ENCODE results near the gene UBE3C. TPM values are rescaled to one million over a fixed set of nuclear protein-coding genes. Genes with fewer than 3 reads are reported as not detected.

Gene UBE3C
- total RNA-seq (2014; rRNA removed; shearing (Covaris generic)): 92.4 and 92.7 TPM in 2 replicates
- 30.8 and 32.1 TPM in 2 replicates for polyA plus RNA-seq (2016; fragmentation: Nextera tagmentation; extraction: Ambion mirVana)

DNA sequence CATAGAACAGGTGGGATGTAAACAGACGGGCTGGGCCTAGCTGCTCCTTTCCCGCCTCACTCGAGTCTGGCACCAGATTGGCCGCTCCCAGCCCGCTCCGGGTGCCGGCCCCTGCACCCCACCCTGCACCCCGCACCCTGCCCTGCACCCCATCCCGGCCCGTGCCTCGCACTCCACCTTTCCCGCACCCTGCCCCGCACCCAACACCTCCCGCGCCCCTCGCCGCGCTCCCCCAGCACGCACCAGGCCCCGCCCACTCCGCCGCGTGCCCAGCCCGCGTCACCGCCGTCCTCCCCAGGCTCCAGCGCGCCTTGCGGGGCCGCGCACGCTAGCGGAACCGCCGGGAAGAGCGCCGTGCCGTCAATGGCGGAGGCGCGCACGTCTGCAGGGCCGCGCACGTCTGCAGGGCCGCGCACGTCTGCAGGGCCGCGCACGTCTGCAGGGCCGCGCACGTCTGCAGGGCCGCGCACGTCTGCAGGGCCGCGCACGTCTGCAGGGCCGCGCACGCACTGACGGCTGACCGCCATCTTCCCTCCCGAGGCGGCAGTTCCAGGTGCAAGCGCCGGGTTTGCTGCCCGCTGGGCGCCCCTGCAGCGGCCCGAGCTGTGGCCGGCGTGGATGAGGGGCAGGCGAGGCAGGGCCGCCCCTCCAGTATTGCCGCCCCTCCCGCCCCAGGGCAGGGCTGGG is at the start of gene UBE3C:
UBE3C (plus strand) TSS at position 503 of the 687 bp plus-strand sequence. CDS start 347 bp downstream, outside the sequence.
- Histone ChIP-seq H3K4me3 (peak within 1 kb of the TSS; percentile 98), H3K9me3 (ENCODE audit: low read depth) (no peaks in the 10 kb centered on the region), H4K20me1 (ENCODE audit: insufficient read depth) (peaks cover 22% of the 10 kb centered on the region), H3K27ac (peak within 1 kb of the TSS; percentile 85), H2AFZ (peak within 1 kb of the TSS; percentile 81), H3F3A (ENCODE audit: insufficient read depth) (peaks cover 12% of the 10 kb centered on the region), H3K36me3 (ENCODE audit: low read depth) (no peaks in the 10 kb centered on the region), H3K4me2 (ENCODE audit: unreplicated experiment) (peak within 1 kb of the TSS; percentile 89), H3K27me3 (replicated peaks; ENCODE audit: insufficient read depth) (no peaks in the 10 kb centered on the region), H3K9ac (peak within 1 kb of the TSS; percentile 94), H3K4me1 (ENCODE audit: insufficient read depth) (peaks cover 19% of the 10 kb centered on the region; the same call in 1 of the 2 replicates), H3K9me2 (ENCODE audit: insufficient read depth) (no peaks in the 10 kb centered on the region), H3K79me2 (ENCODE audit: insufficient read depth) (peaks cover 44% of the 10 kb centered on the region)
- peak; percentile 97 for DNase-seq
- in situ Hi-C loops (cut with MboI): no loop called here
- TF ChIP-seq EZH2 (IDR thresholded peaks at IDR 0.05; ENCODE audit: insufficient read depth, poor library complexity, severe bottlenecking) (no peak), EZH2phosphoT487 (IDR thresholded peaks at IDR 0.05; ENCODE audit: insufficient read depth, low read depth) (no peak)
- 0 to 1% methylated on average over 6 to 70 of the region's 80 CpGs for WGBS, 2 experiments (ENCODE audit: low coverage in 1 of 2, low lambda C conversion rate in 2 of 2, missing lambda C conversion rate in 2 of 2)

DNA sequence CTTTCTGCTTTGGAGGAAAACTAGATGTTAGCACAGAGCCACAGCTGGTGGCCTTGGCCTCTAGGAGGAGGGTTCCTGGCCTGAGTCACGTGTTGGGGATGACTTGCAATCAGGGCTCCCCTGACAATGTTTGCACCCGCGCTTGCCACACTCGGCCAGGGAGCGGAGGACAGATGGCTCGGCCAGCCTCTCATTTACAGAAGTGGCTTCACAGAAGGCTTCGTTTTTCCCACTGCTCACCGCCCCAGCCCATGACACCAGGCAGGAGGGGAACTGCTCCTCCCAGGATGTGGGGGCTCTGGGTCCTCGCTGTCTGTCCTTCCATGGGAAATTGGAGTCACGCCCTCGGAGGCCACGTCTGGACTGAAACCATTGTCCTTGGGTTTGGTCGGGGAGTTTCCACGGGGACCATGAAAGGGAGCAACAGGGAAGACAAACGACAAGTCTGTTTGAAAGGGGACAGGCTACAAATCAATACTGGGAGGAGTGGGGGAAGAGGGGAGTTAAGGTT is 49.6 kb upstream of the UBE3C start:
- in situ Hi-C loops (cut with MboI): no loop called here
- Histone ChIP-seq H3K27ac (no peak overlapping the region), H3K4me1 (ENCODE audit: insufficient read depth) (no peaks in the 10 kb centered on the region), H2AFZ (no peak overlapping the region), H3K27me3 (replicated peaks; ENCODE audit: insufficient read depth) (peaks cover 16% of the 10 kb centered on the region; the same call in 1 of the 2 replicates), H3K9me3 (ENCODE audit: low read depth) (no peaks in the 10 kb centered on the region), H3F3A (ENCODE audit: insufficient read depth) (no peaks in the 10 kb centered on the region), H3K4me3 (no peak overlapping the region), H4K20me1 (ENCODE audit: insufficient read depth) (no peaks in the 10 kb centered on the region), H3K9me2 (ENCODE audit: insufficient read depth) (no peaks in the 10 kb centered on the region), H3K4me2 (ENCODE audit: unreplicated experiment) (no peak overlapping the region), H3K36me3 (ENCODE audit: low read depth) (no peaks in the 10 kb centered on the region), H3K79me2 (ENCODE audit: insufficient read depth) (no peaks in the 10 kb centered on the region), H3K9ac (no peak overlapping the region)
- 33 to 34% methylated on average over 15 of the region's 15 CpGs for WGBS, 2 experiments (ENCODE audit: low coverage in 1 of 2, low lambda C conversion rate in 2 of 2, missing lambda C conversion rate in 2 of 2)
- no peak for DNase-seq
- TF ChIP-seq EZH2 (IDR thresholded peaks at IDR 0.05; ENCODE audit: insufficient read depth, poor library complexity, severe bottlenecking): no peak
- no peak for TF ChIP-seq EZH2phosphoT487 (IDR thresholded peaks at IDR 0.05; ENCODE audit: insufficient read depth, low read depth)

DNA sequence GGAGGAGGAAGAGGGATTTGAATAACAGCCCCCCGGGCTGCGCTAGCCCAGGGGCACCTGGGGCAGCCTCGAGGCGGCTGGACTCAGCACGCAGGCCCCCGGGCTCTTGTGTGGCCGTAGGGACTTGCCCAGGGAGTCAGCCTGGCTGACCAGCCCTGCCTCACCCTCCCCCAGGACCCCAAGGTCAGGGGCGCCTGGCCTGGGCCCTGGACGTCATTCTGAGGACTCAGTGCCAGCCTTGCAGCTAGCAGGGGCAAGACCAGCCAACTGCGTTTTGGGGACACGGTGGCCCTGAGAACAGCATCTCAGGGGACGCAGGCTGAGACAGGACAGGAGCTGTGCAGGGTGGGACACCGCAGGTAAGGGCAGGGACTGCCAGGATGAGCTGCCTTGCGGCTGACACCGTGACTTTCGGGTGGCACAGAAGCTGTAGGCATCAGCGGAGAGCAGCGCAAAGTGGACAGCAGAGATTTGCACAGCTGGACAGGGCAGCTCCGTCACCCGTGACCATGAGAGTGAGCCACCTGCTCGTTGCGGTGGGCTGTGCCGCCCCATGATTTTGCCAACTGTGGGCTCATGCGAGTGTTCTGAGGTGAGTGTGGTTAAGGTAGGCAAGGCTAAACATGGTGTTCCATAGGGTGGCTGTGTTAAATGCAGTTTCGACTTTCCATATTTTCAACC is 48.1 kb upstream of the UBE3C start:
- Histone ChIP-seq H3K4me2 (ENCODE audit: unreplicated experiment) (no peak overlapping the region), H2AFZ (no peak overlapping the region), H3K4me3 (no peak overlapping the region), H3K27me3 (replicated peaks; ENCODE audit: insufficient read depth) (peaks cover 22% of the 10 kb centered on the region; the same call in 1 of the 2 replicates), H3K9me2 (ENCODE audit: insufficient read depth) (no peaks in the 10 kb centered on the region), H3K9ac (no peak overlapping the region), H3K27ac (no peak overlapping the region), H3K4me1 (ENCODE audit: insufficient read depth) (no peaks in the 10 kb centered on the region), H4K20me1 (ENCODE audit: insufficient read depth) (no peaks in the 10 kb centered on the region), H3K79me2 (ENCODE audit: insufficient read depth) (no peaks in the 10 kb centered on the region), H3K36me3 (ENCODE audit: low read depth) (no peaks in the 10 kb centered on the region), H3F3A (ENCODE audit: insufficient read depth) (no peaks in the 10 kb centered on the region), H3K9me3 (ENCODE audit: low read depth) (no peaks in the 10 kb centered on the region)
- 60 to 69% methylated on average over 24 to 25 of the region's 25 CpGs for WGBS, 2 experiments (ENCODE audit: low coverage in 1 of 2, low lambda C conversion rate in 2 of 2, missing lambda C conversion rate in 2 of 2)
- in situ Hi-C loops (cut with MboI): no loop called here
- TF ChIP-seq EZH2 (IDR thresholded peaks at IDR 0.05; ENCODE audit: insufficient read depth, poor library complexity, severe bottlenecking) (no peak), EZH2phosphoT487 (IDR thresholded peaks at IDR 0.05; ENCODE audit: insufficient read depth, low read depth) (no peak)
- DNase-seq: no peak

DNA sequence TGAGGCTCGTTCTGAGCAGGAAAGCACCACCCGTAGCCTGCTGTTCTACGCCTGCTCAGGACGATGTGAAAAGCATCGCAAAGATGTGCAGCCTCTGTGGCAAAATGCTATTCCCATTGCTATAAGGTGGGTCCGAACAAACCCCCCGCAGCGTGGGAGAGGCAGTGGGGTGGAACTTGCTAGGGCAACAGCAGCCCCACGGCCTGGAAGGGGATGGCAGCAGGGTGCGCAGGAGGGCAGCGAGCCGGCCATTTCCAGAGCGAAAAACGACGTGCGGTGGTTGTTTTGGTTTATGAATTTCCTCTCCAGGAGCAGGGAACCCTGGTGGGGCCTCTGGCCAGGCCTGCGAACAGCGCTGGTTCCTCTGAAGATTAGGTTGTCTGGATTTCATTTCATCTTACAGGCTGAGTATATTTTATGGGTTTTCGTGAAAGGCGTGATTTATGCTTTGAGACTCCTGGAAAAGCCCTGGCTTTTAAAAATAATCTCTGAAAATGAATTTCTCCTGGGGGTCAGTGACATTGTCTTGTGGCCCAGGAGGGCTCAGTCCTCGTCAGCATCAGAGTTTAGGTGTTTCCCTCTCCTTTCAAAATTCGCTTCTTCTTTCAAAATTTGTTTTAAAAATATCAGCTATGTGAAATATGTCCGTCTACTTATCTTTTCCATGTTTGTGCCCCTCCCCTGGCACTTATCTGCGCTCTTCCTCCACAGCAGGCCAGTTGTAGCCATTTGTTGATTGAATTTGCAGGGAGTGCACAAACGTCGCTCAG is 42.3 kb upstream of the UBE3C start:
- Histone ChIP-seq H3K27ac (no peak overlapping the region), H3F3A (ENCODE audit: insufficient read depth) (no peaks in the 10 kb centered on the region), H3K4me1 (ENCODE audit: insufficient read depth) (no peaks in the 10 kb centered on the region), H3K9ac (no peak overlapping the region), H3K4me2 (ENCODE audit: unreplicated experiment) (peak overlapping the region; percentile 57), H3K9me2 (ENCODE audit: insufficient read depth) (no peaks in the 10 kb centered on the region), H3K9me3 (ENCODE audit: low read depth) (no peaks in the 10 kb centered on the region), H4K20me1 (ENCODE audit: insufficient read depth) (no peaks in the 10 kb centered on the region), H3K4me3 (peak overlapping the region; percentile 55), H3K36me3 (ENCODE audit: low read depth) (no peaks in the 10 kb centered on the region), H3K27me3 (replicated peaks; ENCODE audit: insufficient read depth) (peaks cover 21% of the 10 kb centered on the region; the same call in 1 of the 2 replicates), H3K79me2 (ENCODE audit: insufficient read depth) (no peaks in the 10 kb centered on the region), H2AFZ (peak overlapping the region; percentile 67)
- TF ChIP-seq EZH2 (IDR thresholded peaks at IDR 0.05; ENCODE audit: insufficient read depth, poor library complexity, severe bottlenecking): no peak
- TF ChIP-seq EZH2phosphoT487 (IDR thresholded peaks at IDR 0.05; ENCODE audit: insufficient read depth, low read depth): no peak
- in situ Hi-C loops (cut with MboI): no loop called here
- 5% methylated on average over 26 of the region's 26 CpGs for WGBS, 2 experiments (ENCODE audit: low coverage in 1 of 2, low lambda C conversion rate in 2 of 2, missing lambda C conversion rate in 2 of 2)
- DNase-seq: peak; percentile 31
